HL-60/S4 treated with phorbol 12-myristate 13-acetate at 8.2 ng/mL for 4 days and 3 days (cell line): ENCODE data around the gene AIFM3.
"Not testable (repeated sequence)": the region's sequence is repeated elsewhere in the genome, so short reads cannot be mapped to it uniquely, and the experiment has no call there.

Experiments
- in situ Hi-C: fragments of 300-500 bp; cut with MboI; formaldehyde crosslinking; loops from 2 replicates; pipeline ENCODE4 v1.15.0; 2022; ENCODE audit warnings: low sequenced_read_pairs

Gene AIFM3

DNA sequence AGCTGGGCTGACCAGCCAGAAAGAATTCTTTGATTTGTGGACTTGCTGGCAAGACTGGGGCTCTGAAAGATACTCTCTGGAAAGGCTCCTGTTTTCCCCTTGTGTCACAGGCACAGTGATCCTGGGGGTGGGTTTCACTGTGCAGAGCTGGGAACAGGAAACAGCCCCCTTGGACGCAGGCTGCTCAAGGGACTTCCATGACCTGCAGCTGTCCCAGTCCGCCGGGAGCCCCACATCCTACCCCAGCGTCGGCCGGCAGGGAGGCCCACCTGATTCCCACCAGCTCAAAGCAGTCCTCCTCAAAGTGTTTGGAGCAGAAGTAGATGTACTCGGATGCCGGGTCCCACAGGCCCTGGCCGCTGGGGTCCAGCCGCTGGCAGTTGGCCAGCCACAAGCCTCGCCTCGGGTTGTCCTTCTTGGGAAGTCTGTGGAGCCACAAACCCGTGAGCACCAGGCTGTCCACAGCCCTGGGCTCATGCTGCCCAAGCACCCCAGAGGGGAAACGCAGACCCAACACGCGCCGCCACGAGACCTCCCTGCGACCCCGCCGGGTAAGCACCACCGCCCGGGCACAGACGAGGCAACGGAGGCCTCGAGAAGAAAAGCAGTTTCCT lies 34.0 kb downstream of the AIFM3 start:
- in situ Hi-C loops: no loop called here

DNA sequence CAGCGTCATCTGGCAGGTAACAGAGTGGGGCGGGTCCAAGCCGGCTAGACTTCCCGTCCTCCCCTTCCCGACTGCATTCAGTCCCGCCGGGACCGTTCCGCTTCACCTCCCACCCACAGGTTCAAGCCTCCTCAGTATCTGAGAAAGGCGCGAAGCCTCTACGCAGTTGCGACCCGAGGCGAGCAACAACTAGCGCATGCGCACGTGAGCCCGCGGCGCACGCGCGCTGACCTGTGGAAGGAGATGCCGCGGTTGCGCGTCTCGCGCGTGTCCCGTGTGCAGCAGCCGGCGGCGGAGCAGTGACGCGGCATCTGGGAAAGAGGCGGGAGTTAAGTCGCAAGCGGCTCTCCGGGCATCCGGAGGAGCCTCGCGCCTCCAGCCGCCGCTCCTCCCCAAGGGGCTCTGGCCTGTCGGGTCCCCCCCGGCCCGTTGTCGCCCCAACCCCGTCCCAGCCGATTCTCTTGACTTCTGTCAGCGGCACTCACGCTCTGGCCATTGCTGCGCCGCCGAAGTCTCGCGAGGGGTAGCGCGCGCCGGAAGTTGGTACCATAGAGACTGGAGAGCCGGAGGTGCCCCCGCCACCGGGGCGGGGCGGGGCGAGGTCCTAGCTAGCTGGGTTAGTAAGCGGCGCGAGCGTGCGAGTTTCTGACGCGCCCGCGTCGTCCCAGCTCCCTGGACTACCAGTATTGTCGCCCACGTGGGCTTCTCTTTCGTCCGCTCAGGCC lies 34.7 kb downstream of the AIFM3 start, which contains the start of gene THAP7:
THAP7 (minus strand) TSS at position 518 of the 725 bp plus-strand sequence; CDS start at position 311, 207 bp downstream.
- in situ Hi-C loops: no loop called here

DNA sequence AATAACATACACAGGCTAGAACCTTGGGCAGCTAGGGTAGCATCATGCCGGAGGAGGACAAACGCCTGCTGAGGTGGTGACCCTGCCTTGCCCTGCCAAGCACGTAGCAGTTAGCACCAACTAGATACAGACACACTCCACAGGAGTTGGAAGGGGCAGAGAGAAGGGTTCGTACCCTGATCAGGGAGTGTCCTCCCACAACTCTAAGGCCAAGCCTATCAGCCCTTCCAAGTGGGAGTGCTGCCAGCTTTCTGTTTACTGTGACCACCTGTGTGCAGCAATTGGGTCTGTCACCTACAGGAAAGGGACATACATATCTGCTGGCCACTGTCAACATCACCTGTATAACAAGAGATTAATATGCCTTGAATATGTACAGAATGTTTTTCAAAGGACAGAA lies 36.7 kb downstream of the AIFM3 start:
- in situ Hi-C loops: no loop called here

GRCh38 chr22:21009208-21009607 lies 42.2 kb downstream of the AIFM3 start:
- in situ Hi-C loops: not testable (repeated sequence)

GRCh38 chr22:21009638-21010425 lies 42.8 kb downstream of the AIFM3 start:
- in situ Hi-C loops: no loop called here

DNA sequence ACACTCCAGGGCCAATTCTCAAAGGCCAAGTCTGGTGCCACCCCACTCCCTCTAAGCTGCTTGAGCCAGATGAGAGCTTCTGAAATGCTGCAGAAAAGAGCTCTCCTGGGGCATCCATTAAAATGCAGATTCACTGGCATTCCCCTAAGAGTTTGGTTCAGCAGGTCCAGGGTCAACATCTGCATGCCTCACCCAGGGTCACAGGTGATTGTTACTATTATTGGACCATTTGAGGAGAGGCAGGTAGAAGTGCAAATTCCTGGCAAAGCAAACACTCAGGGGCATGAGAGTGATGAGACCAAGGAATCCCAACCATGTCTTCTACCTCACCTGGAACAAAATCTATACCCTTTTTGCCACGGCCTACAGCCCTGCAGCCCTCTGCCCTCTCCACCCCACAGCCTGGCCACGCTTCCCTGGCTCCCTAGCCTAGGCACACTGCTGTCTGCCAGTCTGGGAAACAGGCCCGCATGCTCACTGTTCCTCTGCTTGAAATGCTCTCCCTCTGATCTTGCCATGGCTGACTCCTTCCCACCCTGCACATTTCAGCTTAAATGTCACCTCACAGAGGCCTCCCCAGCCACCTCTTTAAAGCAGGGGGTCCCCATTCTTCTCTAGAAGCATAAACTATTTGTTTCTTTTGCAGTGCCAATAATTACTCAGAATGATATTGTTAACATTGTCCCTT lies 43.5 kb downstream of the AIFM3 start:
- in situ Hi-C loops: no loop called here

- in situ Hi-C loops: no loop called here
Measured at GRCh38 chr22:21012446-21013407, 45.7 kb downstream of the AIFM3 start.

- in situ Hi-C loops: no loop called here
Measured at GRCh38 chr22:21013657-21014201, 46.7 kb downstream of the AIFM3 start.

GRCh38 chr22:21014202-21014725 lies 47.2 kb downstream of the AIFM3 start:
- in situ Hi-C loops: no loop called here

- in situ Hi-C loops: no loop called here
Measured at GRCh38 chr22:21014726-21015465, 47.8 kb downstream of the AIFM3 start, which contains the start of gene P2RX6. Gene P2RX6 (plus strand): TSS chr22:21015165. CDS start chr22:21015175, 10 bp downstream.

DNA sequence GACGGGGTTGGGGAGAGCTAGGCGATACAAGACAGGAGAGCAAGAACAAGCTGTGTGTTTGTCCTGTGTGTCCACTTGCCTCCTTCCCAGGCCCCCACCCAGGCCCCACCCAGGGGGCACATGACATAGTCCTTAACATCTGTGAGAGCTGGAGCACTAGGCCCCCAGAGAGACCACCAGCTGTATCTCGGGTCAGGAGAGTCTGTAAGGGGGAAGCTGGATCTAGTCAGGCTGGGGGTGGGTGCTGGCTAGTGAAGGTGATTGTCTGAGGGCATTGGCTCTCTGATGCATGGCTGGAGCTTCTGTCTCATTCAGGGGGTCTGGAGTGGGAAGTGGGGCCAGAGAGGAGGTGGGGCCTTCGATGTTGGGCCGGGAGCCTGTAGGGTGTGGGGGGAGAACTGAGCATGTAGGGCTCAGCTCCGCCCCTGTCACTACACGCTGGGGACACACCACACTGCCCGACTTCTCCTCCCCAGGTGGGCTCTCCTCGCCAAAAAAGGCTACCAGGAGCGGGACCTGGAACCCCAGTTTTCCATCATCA lies 48.5 kb downstream of the AIFM3 start:
- in situ Hi-C loops: no loop called here

DNA sequence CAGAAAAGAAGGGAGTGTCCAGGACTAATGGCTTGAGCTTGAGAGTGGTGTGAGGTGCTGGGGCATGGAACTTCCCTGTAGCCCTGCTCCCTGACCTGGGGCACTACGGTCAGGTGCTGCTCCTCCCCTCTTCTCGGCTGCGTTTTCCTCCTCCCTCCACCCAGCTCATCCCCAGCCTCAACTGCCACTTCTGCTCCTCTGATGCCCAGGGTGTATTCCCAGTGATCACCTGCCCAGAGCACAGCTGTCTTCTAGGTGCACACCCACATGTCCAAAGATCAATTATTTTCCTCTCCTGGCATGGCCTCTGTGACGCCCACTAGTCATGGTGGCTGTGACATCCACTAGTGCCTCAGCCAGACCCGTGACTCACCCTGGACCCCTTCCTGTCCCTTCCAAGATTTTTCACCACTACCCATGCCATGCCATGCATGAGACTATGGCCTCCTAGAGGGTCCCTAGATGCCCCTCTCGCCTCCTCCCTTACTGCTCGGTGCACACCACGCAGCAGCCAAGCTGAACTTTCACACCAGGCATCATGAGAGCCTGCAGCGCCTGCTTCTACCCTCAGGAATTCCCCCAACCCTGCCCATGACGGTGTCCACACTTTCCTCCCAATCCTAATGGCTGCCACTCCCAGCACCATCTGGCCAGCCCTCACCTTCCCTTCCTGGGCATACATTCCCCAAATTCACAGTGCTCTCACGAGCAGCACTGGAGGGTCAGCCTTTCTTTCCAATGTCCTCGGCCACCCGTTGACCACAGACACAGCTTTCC lies 49.8 kb downstream of the AIFM3 start:
- in situ Hi-C loops: no loop called here

GRCh38 chr22:21018314-21018713 lies 51.3 kb downstream of the AIFM3 start:
- in situ Hi-C loops: no loop called here

DNA sequence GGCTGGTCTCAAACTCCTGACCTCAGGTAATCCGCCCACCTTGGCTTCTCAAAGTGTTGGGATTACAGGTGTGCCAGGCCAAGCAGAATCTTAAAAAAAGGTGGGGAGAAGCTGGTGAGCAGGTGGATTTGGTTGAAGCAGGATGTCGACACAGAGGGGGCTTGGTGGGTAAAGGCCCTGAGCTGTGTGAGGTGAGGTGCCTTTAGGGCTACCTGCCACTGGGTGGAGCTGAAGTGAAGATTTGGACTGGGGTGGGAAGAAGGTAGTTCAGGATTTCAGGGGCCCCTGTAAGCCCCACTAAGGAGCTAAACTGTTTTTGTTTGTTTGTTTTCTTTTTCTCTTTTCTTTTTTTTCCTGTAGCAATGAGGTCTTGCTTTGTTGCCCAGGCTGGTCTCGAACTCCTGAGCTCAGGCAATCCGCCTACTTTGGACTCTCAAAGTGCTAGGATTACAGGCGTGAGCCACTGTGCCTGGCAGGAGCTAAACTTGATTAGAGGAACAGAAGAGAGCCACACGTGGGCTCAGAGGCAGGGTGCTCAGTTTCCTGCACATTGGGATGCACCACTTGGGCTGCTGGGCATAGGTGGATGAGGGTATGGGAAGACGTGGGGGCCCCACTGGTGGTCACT lies 53.9 kb downstream of the AIFM3 start:
- in situ Hi-C loops: no loop called here

DNA sequence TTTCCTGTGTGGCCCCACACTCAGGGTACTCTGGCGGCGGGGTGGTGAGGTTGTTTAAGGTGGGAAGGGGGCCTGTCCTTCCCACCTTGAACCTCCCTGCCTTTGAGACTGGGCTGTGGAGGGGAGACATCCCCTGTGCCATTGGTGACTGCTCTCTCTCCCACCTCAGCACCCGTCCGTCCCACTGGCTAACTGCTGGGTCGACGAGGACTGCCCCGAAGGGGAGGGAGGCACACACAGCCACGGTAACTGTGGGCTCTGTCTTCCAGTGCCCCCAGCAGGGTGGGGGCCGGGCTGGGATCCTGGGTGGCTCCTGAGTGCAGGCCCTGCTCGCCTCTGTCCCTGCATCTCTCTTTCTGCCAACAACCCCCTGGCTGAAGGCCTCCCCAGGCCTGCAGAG lies 55.5 kb downstream of the AIFM3 start:
- in situ Hi-C loops: no loop called here

DNA sequence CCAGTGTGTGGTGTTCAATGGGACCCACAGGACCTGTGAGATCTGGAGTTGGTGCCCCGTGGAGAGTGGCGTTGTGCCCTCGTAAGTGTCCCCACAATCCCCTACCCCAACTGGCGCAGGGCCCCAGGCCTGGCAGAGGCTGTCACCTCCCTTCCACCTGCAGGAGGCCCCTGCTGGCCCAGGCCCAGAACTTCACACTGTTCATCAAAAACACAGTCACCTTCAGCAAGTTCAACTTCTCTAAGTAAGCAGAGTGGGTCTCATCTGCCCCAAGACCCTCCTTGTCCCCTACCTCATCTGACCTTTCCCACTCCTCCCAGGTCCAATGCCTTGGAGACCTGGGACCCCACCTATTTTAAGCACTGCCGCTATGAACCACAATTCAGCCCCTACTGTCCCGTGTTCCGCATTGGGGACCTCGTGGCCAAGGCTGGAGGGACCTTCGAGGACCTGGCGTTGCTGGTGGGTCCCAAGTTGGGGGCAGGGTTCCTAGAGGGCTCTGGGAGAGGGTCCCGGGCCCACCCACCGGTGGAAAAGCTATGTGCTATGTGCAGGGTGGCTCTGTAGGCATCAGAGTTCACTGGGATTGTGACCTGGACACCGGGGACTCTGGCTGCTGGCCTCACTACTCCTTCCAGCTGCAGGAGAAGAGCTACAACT lies 56.0 kb downstream of the AIFM3 start:
- in situ Hi-C loops: no loop called here

DNA sequence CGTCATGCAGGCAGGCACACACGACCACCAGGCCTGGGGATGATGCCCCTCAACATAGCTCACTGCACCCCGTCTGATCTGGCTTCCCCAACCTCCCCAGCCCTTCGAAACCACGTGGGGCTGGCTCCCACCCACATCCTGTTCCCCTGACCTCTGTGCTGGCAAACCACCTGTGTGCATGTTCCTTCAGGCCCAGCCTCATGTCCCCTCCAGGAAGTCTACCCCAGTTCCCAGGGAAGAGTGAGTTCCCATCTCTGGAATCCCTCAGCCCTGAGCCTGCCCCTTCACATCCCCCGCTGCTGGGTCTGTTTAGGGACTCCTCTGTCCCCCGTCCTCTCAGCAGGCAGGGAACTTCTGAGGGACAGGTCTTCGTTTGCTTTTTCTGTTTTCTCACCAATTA lies 58.2 kb downstream of the AIFM3 start:
- in situ Hi-C loops: no loop called here
